H1 (cell line): ENCODE results near the gene YPEL4.
A peak's percentile ranks its signal among the peaks of the same experiment; 100 is the strongest.

Experiments
- CEBPB ChIP-seq: IDR thresholded peaks from 2 replicates; pipeline ENCODE4 v1.6.1; 2012; ENCODE audit warnings: low read depth, low read length
- CHD1 ChIP-seq: IDR thresholded peaks from 2 replicates; pipeline ENCODE4 v1.6.1; 2012; ENCODE audit warnings: low read depth, low read length, improper control_type of control experiment
- CTBP2 ChIP-seq: IDR thresholded peaks from 2 replicates; pipeline ENCODE4 v1.7.0; 2011; ENCODE audit warnings: borderline replicate concordance, mild to moderate bottlenecking, moderate library complexity, mixed read lengths, low read length; ENCODE audit not compliant: insufficient read depth, insufficient read length
- EZH2 ChIP-seq: fragments of 200-600 bp; sonication (generic); IDR thresholded peaks from 2 replicates; pipeline ENCODE4 v1.7.1; 2012; ENCODE audit warnings: low read depth, mild to moderate bottlenecking, moderate library complexity, low read length, inconsistent platforms; ENCODE audit not compliant: severe bottlenecking
- HDAC6 ChIP-seq: IDR thresholded peaks from one replicate; pipeline ENCODE4 v1.7.1; 2012; ENCODE audit warnings: low read depth, mild to moderate bottlenecking, inconsistent platforms, low read length, moderate library complexity
- POLR2A ChIP-seq, 2 experiments: IDR thresholded peaks; 1 replicate in 1 of 2; 2 replicates in 1 of 2; pipeline ENCODE4 v1.6.1; 2011; ENCODE audit warnings: low read depth in 2 of 2, low read length in 2 of 2, mild to moderate bottlenecking in 2 of 2; ENCODE audit errors: control extremely low read depth in 1 of 2
- POLR2AphosphoS5 ChIP-seq: IDR thresholded peaks from 2 replicates; pipeline ENCODE4 v1.6.1; 2011; ENCODE audit warnings: low read depth, low read length
- RAD21 ChIP-seq, 2 experiments: IDR thresholded peaks in 1 of 2; conservative IDR thresholded peaks in 1 of 2; 2 replicates each; pipeline ENCODE4 v1.6.1; 2011; ENCODE audit warnings: low read depth in 2 of 2, low read length in 2 of 2, improper control_type of control experiment in 1 of 2, inconsistent platforms in 1 of 2, mild to moderate bottlenecking in 1 of 2, moderate library complexity in 1 of 2
- RBBP5 ChIP-seq: IDR thresholded peaks from 2 replicates; pipeline ENCODE4 v1.7.1; 2012; ENCODE audit warnings: low read depth, mild to moderate bottlenecking, inconsistent platforms, low read length, moderate library complexity, borderline replicate concordance
- TAF1 ChIP-seq: IDR thresholded peaks from 2 replicates; pipeline ENCODE4 v1.6.1; 2011; ENCODE audit warnings: mild to moderate bottlenecking, low read depth, low read length
- YY1 ChIP-seq: IDR thresholded peaks from 2 replicates; pipeline ENCODE4 v1.6.1; 2011; ENCODE audit warnings: low read depth, mild to moderate bottlenecking, low read length
- TF ChIP-seq, protein P1 (sequence below): IDR thresholded peaks from 2 replicates; pipeline ENCODE4 v1.6.1; 2011; ENCODE audit warnings: low read depth, mild to moderate bottlenecking, low read length; ENCODE audit not compliant: insufficient read depth
- TF ChIP-seq, protein P2 (sequence below), 3 experiments: IDR thresholded peaks; 1 replicate in 2 of 3; 2 replicates in 1 of 3; pipeline versions ENCODE4 v1.5.1 to v1.6.1; 2011; ENCODE audit warnings: low read length in 3 of 3, mild to moderate bottlenecking in 3 of 3, inconsistent platforms in 2 of 3, low read depth in 1 of 3, moderate library complexity in 1 of 3; ENCODE audit not compliant: insufficient read depth in 1 of 3; ENCODE audit errors: control extremely low read depth in 1 of 3
- TF ChIP-seq, protein P3 (sequence below): IDR thresholded peaks from 2 replicates; pipeline ENCODE4 v1.6.1; 2012; ENCODE audit warnings: low read length, inconsistent platforms

DNA sequence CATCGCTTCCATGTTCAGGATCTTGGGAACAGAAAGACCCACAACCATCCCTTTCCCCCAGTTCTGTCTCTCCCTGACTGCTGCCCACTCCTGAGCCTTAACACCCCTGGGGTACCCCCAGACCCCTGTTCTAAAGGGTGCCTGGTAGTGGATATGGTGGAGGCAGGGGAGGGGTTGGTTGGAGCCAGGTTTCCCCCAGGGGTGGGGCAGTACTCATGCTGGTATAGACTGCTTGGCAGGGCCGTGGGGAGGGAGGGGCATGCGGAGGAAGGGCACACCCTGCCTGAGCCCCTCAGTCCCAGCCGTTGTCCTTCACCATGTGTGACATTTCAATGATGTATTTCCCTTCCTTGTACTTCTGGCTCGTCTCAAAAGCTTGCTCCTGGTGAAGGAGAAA is 4.0 kb downstream of the YPEL4 start:
- no peak; a peak in 2 of 3 replicates for TF ChIP-seq POLR2A (IDR thresholded peaks at IDR 0.05; ENCODE audit: control extremely low read depth in 1 of 2, low read depth in 2 of 2, low read length in 2 of 2)
- TF ChIP-seq CHD1: no peak
- TF ChIP-seq HDAC6: no peak
- TF ChIP-seq, protein P1, sequence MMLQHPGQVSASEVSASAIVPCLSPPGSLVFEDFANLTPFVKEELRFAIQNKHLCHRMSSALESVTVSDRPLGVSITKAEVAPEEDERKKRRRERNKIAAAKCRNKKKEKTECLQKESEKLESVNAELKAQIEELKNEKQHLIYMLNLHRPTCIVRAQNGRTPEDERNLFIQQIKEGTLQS: no peak
- TF ChIP-seq, protein P2, sequence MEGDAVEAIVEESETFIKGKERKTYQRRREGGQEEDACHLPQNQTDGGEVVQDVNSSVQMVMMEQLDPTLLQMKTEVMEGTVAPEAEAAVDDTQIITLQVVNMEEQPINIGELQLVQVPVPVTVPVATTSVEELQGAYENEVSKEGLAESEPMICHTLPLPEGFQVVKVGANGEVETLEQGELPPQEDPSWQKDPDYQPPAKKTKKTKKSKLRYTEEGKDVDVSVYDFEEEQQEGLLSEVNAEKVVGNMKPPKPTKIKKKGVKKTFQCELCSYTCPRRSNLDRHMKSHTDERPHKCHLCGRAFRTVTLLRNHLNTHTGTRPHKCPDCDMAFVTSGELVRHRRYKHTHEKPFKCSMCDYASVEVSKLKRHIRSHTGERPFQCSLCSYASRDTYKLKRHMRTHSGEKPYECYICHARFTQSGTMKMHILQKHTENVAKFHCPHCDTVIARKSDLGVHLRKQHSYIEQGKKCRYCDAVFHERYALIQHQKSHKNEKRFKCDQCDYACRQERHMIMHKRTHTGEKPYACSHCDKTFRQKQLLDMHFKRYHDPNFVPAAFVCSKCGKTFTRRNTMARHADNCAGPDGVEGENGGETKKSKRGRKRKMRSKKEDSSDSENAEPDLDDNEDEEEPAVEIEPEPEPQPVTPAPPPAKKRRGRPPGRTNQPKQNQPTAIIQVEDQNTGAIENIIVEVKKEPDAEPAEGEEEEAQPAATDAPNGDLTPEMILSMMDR (IDR thresholded peaks at IDR 0.05; ENCODE audit: control extremely low read depth in 1 of 3, insufficient read depth in 1 of 3, low read depth in 1 of 3, low read length in 3 of 3): no peak
- TF ChIP-seq, protein P3, sequence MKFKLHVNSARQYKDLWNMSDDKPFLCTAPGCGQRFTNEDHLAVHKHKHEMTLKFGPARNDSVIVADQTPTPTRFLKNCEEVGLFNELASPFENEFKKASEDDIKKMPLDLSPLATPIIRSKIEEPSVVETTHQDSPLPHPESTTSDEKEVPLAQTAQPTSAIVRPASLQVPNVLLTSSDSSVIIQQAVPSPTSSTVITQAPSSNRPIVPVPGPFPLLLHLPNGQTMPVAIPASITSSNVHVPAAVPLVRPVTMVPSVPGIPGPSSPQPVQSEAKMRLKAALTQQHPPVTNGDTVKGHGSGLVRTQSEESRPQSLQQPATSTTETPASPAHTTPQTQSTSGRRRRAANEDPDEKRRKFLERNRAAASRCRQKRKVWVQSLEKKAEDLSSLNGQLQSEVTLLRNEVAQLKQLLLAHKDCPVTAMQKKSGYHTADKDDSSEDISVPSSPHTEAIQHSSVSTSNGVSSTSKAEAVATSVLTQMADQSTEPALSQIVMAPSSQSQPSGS: no peak
- TF ChIP-seq YY1: no peak
- TF ChIP-seq POLR2AphosphoS5: peak; percentile 70
- no peak for TF ChIP-seq TAF1
- no peak for TF ChIP-seq EZH2
- TF ChIP-seq RBBP5: 0 out of 2 replicates have a peak, but pooled peaks have one; percentile 3
- TF ChIP-seq CTBP2: no peak
- TF ChIP-seq RAD21 (IDR thresholded peaks at IDR 0.05 in 1 of 2, conservative IDR thresholded peaks at IDR 0.05 in 1 of 2; ENCODE audit: low read depth in 2 of 2, low read length in 2 of 2): no peak
- no peak for TF ChIP-seq CEBPB
